HEK293 (cell line): ENCODE data around the gene MTRF1L.

Experiments used
- CTCF ChIP-seq: fragments of 450-650 bp; formaldehyde crosslinking; IDR thresholded peaks from 2 replicates; pipeline ENCODE4 v1.5.1; 2016; ENCODE audit warnings: missing biosample characterization, missing genetic modification characterization
- GLI4 ChIP-seq: fragments of 450-650 bp; formaldehyde crosslinking; IDR thresholded peaks from 2 replicates; pipeline ENCODE4 v1.5.1; 2016; ENCODE audit warnings: missing biosample characterization, missing genetic modification characterization
- KLF1 ChIP-seq: fragments of 450-650 bp; formaldehyde crosslinking; IDR thresholded peaks from 2 replicates; pipeline ENCODE4 v1.5.1; 2016; ENCODE audit warnings: missing biosample characterization, missing genetic modification characterization
- ZBTB48 ChIP-seq: fragments of 450-650 bp; formaldehyde crosslinking; IDR thresholded peaks from 2 replicates; pipeline ENCODE4 v1.5.1; 2016; ENCODE audit warnings: missing biosample characterization, missing genetic modification characterization
- ZBTB6 ChIP-seq: fragments of 450-650 bp; formaldehyde crosslinking; IDR thresholded peaks from 2 replicates; pipeline ENCODE4 v1.5.1; 2017; ENCODE audit warnings: missing biosample characterization, missing genetic modification characterization
- ZIC2 ChIP-seq: fragments of 450-650 bp; formaldehyde crosslinking; IDR thresholded peaks from 2 replicates; pipeline ENCODE4 v1.5.1; 2016; ENCODE audit warnings: missing biosample characterization, missing genetic modification characterization
- ZNF138 ChIP-seq: fragments of 450-650 bp; formaldehyde crosslinking; IDR thresholded peaks from 2 replicates; pipeline ENCODE4 v1.5.1; 2016; ENCODE audit warnings: missing biosample characterization, missing genetic modification characterization, borderline replicate concordance
- ZNF24 ChIP-seq: fragments of 450-650 bp; formaldehyde crosslinking; IDR thresholded peaks from 2 replicates; pipeline ENCODE4 v1.5.1; 2016; ENCODE audit warnings: missing biosample characterization, missing genetic modification characterization
- ZNF48 ChIP-seq: fragments of 450-650 bp; formaldehyde crosslinking; IDR thresholded peaks from 2 replicates; pipeline ENCODE4 v1.5.1; 2016; ENCODE audit warnings: missing biosample characterization, missing genetic modification characterization
- ZNF558 ChIP-seq: fragments of 450-650 bp; formaldehyde crosslinking; IDR thresholded peaks from 2 replicates; pipeline ENCODE4 v1.5.1; 2016; ENCODE audit warnings: missing biosample characterization, missing genetic modification characterization
- ZNF707 ChIP-seq: fragments of 450-650 bp; formaldehyde crosslinking; IDR thresholded peaks from 2 replicates; pipeline ENCODE4 v1.5.1; 2016; ENCODE audit warnings: missing biosample characterization, missing genetic modification characterization
- ZNF785 ChIP-seq: fragments of 450-650 bp; formaldehyde crosslinking; IDR thresholded peaks from 2 replicates; pipeline ENCODE4 v1.5.1; 2016; ENCODE audit warnings: missing biosample characterization, missing genetic modification characterization
- TF ChIP-seq, protein P1 (sequence below): fragments of 450-650 bp; formaldehyde crosslinking; IDR thresholded peaks from 2 replicates; pipeline ENCODE4 v1.5.1; 2016; ENCODE audit warnings: missing biosample characterization, missing genetic modification characterization

- TF ChIP-seq, protein P1, sequence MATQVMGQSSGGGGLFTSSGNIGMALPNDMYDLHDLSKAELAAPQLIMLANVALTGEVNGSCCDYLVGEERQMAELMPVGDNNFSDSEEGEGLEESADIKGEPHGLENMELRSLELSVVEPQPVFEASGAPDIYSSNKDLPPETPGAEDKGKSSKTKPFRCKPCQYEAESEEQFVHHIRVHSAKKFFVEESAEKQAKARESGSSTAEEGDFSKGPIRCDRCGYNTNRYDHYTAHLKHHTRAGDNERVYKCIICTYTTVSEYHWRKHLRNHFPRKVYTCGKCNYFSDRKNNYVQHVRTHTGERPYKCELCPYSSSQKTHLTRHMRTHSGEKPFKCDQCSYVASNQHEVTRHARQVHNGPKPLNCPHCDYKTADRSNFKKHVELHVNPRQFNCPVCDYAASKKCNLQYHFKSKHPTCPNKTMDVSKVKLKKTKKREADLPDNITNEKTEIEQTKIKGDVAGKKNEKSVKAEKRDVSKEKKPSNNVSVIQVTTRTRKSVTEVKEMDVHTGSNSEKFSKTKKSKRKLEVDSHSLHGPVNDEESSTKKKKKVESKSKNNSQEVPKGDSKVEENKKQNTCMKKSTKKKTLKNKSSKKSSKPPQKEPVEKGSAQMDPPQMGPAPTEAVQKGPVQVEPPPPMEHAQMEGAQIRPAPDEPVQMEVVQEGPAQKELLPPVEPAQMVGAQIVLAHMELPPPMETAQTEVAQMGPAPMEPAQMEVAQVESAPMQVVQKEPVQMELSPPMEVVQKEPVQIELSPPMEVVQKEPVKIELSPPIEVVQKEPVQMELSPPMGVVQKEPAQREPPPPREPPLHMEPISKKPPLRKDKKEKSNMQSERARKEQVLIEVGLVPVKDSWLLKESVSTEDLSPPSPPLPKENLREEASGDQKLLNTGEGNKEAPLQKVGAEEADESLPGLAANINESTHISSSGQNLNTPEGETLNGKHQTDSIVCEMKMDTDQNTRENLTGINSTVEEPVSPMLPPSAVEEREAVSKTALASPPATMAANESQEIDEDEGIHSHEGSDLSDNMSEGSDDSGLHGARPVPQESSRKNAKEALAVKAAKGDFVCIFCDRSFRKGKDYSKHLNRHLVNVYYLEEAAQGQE, result no peak
- TF ChIP-seq CTCF (tag by site-specific recombination) (no peak), ZNF707 (tag by site-specific recombination) (no peak), GLI4 (tag by site-specific recombination) (no peak), ZNF785 (tag by site-specific recombination) (no peak), ZIC2 (tag by site-specific recombination) (no peak), ZNF138 (no peak), ZNF24 (tag by site-specific recombination) (no peak), ZNF558 (no peak), ZBTB48 (tag by site-specific recombination) (no peak), KLF1 (tag by site-specific recombination) (no peak), ZNF48 (tag by site-specific recombination) (no peak), ZBTB6 (tag by site-specific recombination) (no peak)
Observed at GRCh38 chr6:152969688-152970418, 32.7 kb downstream of the MTRF1L start.
